Astrocyte (in vitro differentiated cells and primary cell): ENCODE measurements around the gene MESD. TPM values are rescaled to one million over a fixed set of nuclear protein-coding genes. Genes with fewer than 3 reads are reported as not detected.

ENCODE experiments used
- DNase-seq: peaks from one replicate; pipeline ENCODE4 v3.0.0-alpha.2; 2010; ENCODE audit warnings: low read depth
- FAIRE-seq: peaks from 2 replicates; lab custom pipeline; 2011; peaks lifted over from hg19 to GRCh38; lab: Jason Lieb, UNC
- H2AFZ ChIP-seq: 2 replicates; pipeline ENCODE4 v1.6.0; 2012; ENCODE audit warnings: low read depth, low read length, inconsistent platforms
- H3K27ac ChIP-seq: 2 replicates; pipeline ENCODE4 v1.5.1; 2011; ENCODE audit warnings: low read depth, low read length, inconsistent platforms
- H3K27me3 ChIP-seq: 2 replicates; pipeline ENCODE4 v1.6.0; 2011; ENCODE audit warnings: low read length, inconsistent platforms; ENCODE audit not compliant: insufficient read depth
- H3K36me3 ChIP-seq: 2 replicates; pipeline ENCODE4 v1.5.1; 2011; ENCODE audit warnings: low read length, inconsistent platforms; ENCODE audit not compliant: insufficient read depth
- H3K4me1 ChIP-seq: 2 replicates; pipeline ENCODE4 v1.5.1; 2011; ENCODE audit warnings: low read length, inconsistent platforms; ENCODE audit not compliant: insufficient read depth
- H3K4me2 ChIP-seq: 2 replicates; pipeline ENCODE4 v1.6.0; 2012; ENCODE audit warnings: low read length, inconsistent platforms
- H3K4me3 ChIP-seq: 2 replicates; pipeline ENCODE4 v1.5.1; 2011; ENCODE audit warnings: low read depth, mild to moderate bottlenecking, low read length, inconsistent platforms; ENCODE audit not compliant: insufficient read depth
- H3K79me2 ChIP-seq: 2 replicates; pipeline ENCODE4 v1.6.0; 2012; ENCODE audit warnings: mild to moderate bottlenecking, low read length, inconsistent platforms; ENCODE audit not compliant: insufficient read depth
- H3K9ac ChIP-seq: 2 replicates; pipeline ENCODE4 v1.6.0; 2012; ENCODE audit warnings: mild to moderate bottlenecking, low read length, inconsistent platforms
- H3K9me3 ChIP-seq: 2 replicates; pipeline ENCODE4 v1.5.1; 2012; ENCODE audit warnings: low read depth, mild to moderate bottlenecking, low read length, inconsistent platforms; ENCODE audit not compliant: insufficient read depth
- H4K20me1 ChIP-seq: 2 replicates; pipeline ENCODE4 v1.6.0; 2012; ENCODE audit warnings: low read length, inconsistent platforms; ENCODE audit not compliant: insufficient read depth
- H3K27ac Mint-ChIP-seq: one replicate; pipeline ENCODE4 v1.8.0; 2021; ENCODE audit warnings: mild to moderate bottlenecking, mixed read lengths; ENCODE audit not compliant: unreplicated experiment
- H3K27me3 Mint-ChIP-seq: one replicate; pipeline ENCODE4 v1.8.0; 2021; ENCODE audit warnings: low read depth, mixed read lengths; ENCODE audit not compliant: unreplicated experiment
- H3K36me3 Mint-ChIP-seq: one replicate; pipeline ENCODE4 v1.8.0; 2021; ENCODE audit warnings: low read depth, mixed read lengths; ENCODE audit not compliant: unreplicated experiment
- H3K4me1 Mint-ChIP-seq: one replicate; pipeline ENCODE4 v1.8.0; 2021; ENCODE audit warnings: low read depth, mixed read lengths; ENCODE audit not compliant: unreplicated experiment
- H3K4me3 Mint-ChIP-seq: one replicate; pipeline ENCODE4 v1.8.0; 2021; ENCODE audit warnings: mild to moderate bottlenecking, moderate library complexity, mixed read lengths; ENCODE audit not compliant: unreplicated experiment
- H3K9me3 Mint-ChIP-seq: one replicate; pipeline ENCODE4 v1.8.0; 2021; ENCODE audit warnings: mild to moderate bottlenecking, mixed read lengths; ENCODE audit not compliant: unreplicated experiment
- CTCF ChIP-seq: IDR thresholded peaks from 2 replicates; pipeline ENCODE4 v1.5.1; 2011; ENCODE audit warnings: low read depth, mild to moderate bottlenecking, inconsistent platforms, low read length, moderate library complexity; ENCODE audit not compliant: insufficient read depth
- EZH2 ChIP-seq: IDR thresholded peaks from 2 replicates; pipeline ENCODE4 v1.6.1; 2012; ENCODE audit warnings: mild to moderate bottlenecking, low read length, inconsistent platforms; ENCODE audit not compliant: insufficient read depth
- total RNA-seq: library from RNA; stranded (reverse); gene quantifications from 2 replicates; pipeline ENCODE4 v1.2.1, GENCODE V29; 2021

The MESD gene
- total RNA-seq, 1 donor from 2014 or later, result 33.1 TPM

- FAIRE-seq (no peak), DNase-seq (no peak)
- peaks cover 15% of the 10 kb centered on the region for H3K4me1 Mint-ChIP-seq
- H3K9me3 Mint-ChIP-seq, result no peaks in the 10 kb centered on the region
- H3K27me3 Mint-ChIP-seq, result no peaks in the 10 kb centered on the region
- Histone ChIP-seq H2AFZ (peak overlapping the region; percentile 93), H3K36me3 (no peaks in the 10 kb centered on the region), H3K9me3 (no peaks in the 10 kb centered on the region), H4K20me1 (peaks cover 43% of the 10 kb centered on the region), H3K79me2 (peaks cover 55% of the 10 kb centered on the region), H3K4me1 (peaks cover 17% of the 10 kb centered on the region), H3K4me3 (peak overlapping the region; percentile 98), H3K27ac (peak overlapping the region; percentile 83), H3K27me3 (no peaks in the 10 kb centered on the region), H3K4me2 (peak overlapping the region; percentile 97), H3K9ac (peak overlapping the region; percentile 93)
- no peaks in the 10 kb centered on the region for H3K36me3 Mint-ChIP-seq
- H3K27ac Mint-ChIP-seq, result peak overlapping the region; percentile 93
- TF ChIP-seq CTCF (no peak), EZH2 (no peak)
- H3K4me3 Mint-ChIP-seq, result peak overlapping the region; percentile 100
Observed at GRCh38 chr15:80989081-80989517, 520 bp downstream of the MESD start.

GRCh38 chr15:80988148-80988796 is 1.3 kb downstream of the MESD start:
- no peaks in the 10 kb centered on the region for H3K36me3 ChIP-seq
- H3K9me3 ChIP-seq, result no peaks in the 10 kb centered on the region
- Mint-ChIP-seq H3K27me3 (no peaks in the 10 kb centered on the region), H3K27ac (peak overlapping the region; percentile 60), H3K36me3 (no peaks in the 10 kb centered on the region), H3K9me3 (no peaks in the 10 kb centered on the region), H3K4me1 (peaks cover 15% of the 10 kb centered on the region), H3K4me3 (peak overlapping the region; percentile 100)
- H3K27ac ChIP-seq, result no peak overlapping the region
- peak overlapping the region; percentile 97 for H3K4me2 ChIP-seq
- TF ChIP-seq CTCF (no peak), EZH2 (no peak)
- no peak for FAIRE-seq
- no peak overlapping the region for H2AFZ ChIP-seq
- H3K9ac ChIP-seq, result peak overlapping the region; percentile 93
- peak overlapping the region; percentile 98 for H3K4me3 ChIP-seq
- H3K79me2 ChIP-seq, result peaks cover 62% of the 10 kb centered on the region
- H3K4me1 ChIP-seq, result peaks cover 17% of the 10 kb centered on the region
- no peak for DNase-seq
- no peaks in the 10 kb centered on the region for H3K27me3 ChIP-seq
- peaks cover 47% of the 10 kb centered on the region for H4K20me1 ChIP-seq

DNA sequence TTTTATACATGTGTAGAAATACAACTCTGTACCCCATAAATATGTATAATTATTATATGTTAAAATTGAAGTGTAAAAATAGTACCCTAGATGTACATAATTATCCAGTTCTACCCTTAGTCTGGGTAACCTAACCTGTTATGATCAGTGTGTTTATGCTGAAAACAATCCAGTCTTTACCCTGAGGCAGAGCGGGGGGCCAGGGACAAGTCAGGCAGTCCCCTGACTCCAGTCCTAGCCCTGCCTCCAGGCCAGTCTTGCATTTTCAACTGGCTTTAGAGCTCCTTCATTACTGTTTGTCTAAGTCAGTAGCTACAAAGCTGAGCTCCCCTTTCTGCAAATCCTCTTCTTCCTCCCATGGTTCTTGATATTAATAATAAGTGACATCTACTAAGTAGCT is 3.1 kb downstream of the MESD start:
- Histone ChIP-seq H3K4me2 (no peak overlapping the region), H3K79me2 (peaks cover 76% of the 10 kb centered on the region), H4K20me1 (peaks cover 63% of the 10 kb centered on the region), H3K27me3 (no peaks in the 10 kb centered on the region), H3K27ac (no peak overlapping the region), H3K9ac (no peak overlapping the region), H3K36me3 (peaks cover 3% of the 10 kb centered on the region), H2AFZ (no peak overlapping the region), H3K4me3 (no peak overlapping the region), H3K9me3 (no peaks in the 10 kb centered on the region), H3K4me1 (peaks cover 17% of the 10 kb centered on the region)
- no peaks in the 10 kb centered on the region for H3K9me3 Mint-ChIP-seq
- H3K36me3 Mint-ChIP-seq, result peaks cover 3% of the 10 kb centered on the region
- FAIRE-seq (no peak), DNase-seq (no peak)
- peaks cover 15% of the 10 kb centered on the region for H3K4me1 Mint-ChIP-seq
- H3K27ac Mint-ChIP-seq, result no peak overlapping the region
- no peak for TF ChIP-seq CTCF
- no peak for TF ChIP-seq EZH2
- H3K4me3 Mint-ChIP-seq, result no peak overlapping the region
- no peaks in the 10 kb centered on the region for H3K27me3 Mint-ChIP-seq
